WERI-Rb-1 (cell line): Measurements from ENCODE around the gene ABHD6.

ENCODE experiments used
- DNase-seq: peaks from one replicate; pipeline ENCODE4 v3.0.0-alpha.2; 2020
- H3K27ac ChIP-seq: fragments of 250-450 bp; sonication (Bioruptor Pico); 2 replicates; pipeline ENCODE4 v1.5.1; 2020; ENCODE audit warnings: mild to moderate bottlenecking, moderate library complexity
- H3K27me3 ChIP-seq: fragments of 250-450 bp; sonication (Bioruptor Pico); 2 replicates; pipeline ENCODE4 v1.5.1; 2021; ENCODE audit warnings: mild to moderate bottlenecking, low read depth, moderate library complexity; ENCODE audit not compliant: insufficient read depth, severe bottlenecking
- H3K36me3 ChIP-seq: fragments of 250-450 bp; sonication (Bioruptor Pico); 2 replicates; pipeline ENCODE4 v1.5.1; 2020; ENCODE audit warnings: mild to moderate bottlenecking, moderate library complexity
- H3K4me3 ChIP-seq: 2 replicates; pipeline ENCODE4 v1.5.1; 2011; ENCODE audit warnings: low read depth, mild to moderate bottlenecking, control low read depth, low read length
- H3K9me3 ChIP-seq: fragments of 250-450 bp; sonication (Bioruptor Pico); 2 replicates; pipeline ENCODE4 v1.5.1; 2021; ENCODE audit warnings: mild to moderate bottlenecking, moderate library complexity; ENCODE audit not compliant: severe bottlenecking
- CTCF ChIP-seq: IDR thresholded peaks from 2 replicates; pipeline ENCODE4 v1.5.1; 2011; ENCODE audit warnings: low read depth, mild to moderate bottlenecking, control low read depth, inconsistent platforms, low read length

The ABHD6 gene

DNA sequence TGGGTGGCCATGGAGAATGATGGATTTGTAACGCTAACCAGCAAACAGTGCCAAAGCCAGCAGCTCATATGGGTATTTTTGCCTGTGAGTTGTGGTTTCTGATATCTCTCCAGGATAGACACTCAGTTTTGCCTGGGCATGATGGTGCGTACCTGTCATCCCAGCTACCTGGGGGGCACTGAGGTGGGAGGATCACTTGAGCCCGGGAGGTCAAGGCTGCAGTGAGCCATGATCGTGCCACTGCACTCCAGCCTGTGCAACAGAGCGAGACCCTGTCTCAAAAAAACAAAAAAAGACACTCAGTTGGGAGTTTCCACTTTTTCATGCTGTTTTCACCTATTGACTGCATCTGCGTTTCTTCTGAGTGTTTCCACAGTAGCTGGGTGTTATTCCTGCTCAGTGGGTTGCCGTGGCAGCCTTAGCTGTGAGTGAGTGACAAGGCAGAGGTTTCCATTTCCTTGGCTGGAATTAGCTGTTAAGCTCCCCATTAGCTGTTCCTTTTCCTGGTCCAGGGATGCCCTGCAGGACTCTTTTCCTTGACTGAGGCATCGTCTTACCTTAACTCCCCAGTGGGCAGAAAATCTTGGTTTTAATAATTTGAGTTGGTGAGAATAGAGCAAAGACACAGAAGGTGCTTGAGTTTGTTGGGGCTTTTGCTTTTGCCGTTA is 54.2 kb downstream of the ABHD6 start:
- Histone ChIP-seq H3K4me3 (no peak overlapping the region), H3K36me3 (no peaks in the 10 kb centered on the region; the same call in 1 of the 2 replicates), H3K27me3 (no peaks in the 10 kb centered on the region), H3K27ac (no peak overlapping the region), H3K9me3 (no peaks in the 10 kb centered on the region)
- TF ChIP-seq CTCF: no peak
- no peak for DNase-seq

DNA sequence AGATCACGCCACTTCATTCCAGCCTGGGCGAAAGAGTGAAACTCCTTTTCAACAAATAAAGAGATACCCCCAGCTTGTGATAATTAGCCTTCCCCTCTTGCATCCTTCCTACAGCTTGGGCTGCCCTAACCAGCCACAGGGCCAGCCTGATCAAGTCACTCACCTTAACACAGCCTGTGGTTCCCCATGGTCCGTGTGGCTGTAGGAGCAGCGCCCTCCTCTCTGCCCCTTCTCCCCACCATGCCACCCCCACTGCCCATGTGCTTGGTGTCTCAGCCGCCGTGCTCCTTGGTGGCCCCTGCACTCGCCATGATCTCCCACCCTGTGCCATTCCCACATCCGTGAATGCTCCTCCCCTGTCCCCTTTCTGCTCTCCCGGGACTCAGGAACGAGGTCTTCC is 55.3 kb downstream of the ABHD6 start:
- no peak for TF ChIP-seq CTCF
- H3K27ac ChIP-seq: no peak overlapping the region
- H3K36me3 ChIP-seq: no peaks in the 10 kb centered on the region; the same call in 1 of the 2 replicates
- H3K9me3 ChIP-seq: no peaks in the 10 kb centered on the region
- no peak overlapping the region for H3K4me3 ChIP-seq
- no peaks in the 10 kb centered on the region for H3K27me3 ChIP-seq
- DNase-seq: no peak

DNA sequence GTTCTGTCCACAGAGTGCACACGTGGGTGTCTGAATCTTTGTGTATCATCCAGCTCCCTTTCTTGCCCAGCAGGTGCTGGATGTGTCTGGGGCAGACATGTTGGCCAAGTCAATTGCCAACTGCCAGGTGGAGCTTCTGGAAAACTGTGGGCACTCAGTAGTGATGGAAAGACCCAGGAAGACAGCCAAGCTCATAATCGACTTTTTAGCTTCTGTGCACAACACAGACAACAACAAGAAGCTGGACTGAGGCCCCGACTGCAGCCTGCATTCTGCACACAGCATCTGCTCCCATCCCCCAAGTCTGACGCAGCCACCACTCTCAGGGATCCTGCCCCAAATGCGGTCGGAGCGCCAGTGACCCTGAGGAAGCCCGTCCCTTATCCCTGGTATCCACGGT is 55.9 kb downstream of the ABHD6 start:
- no peak for TF ChIP-seq CTCF
- Histone ChIP-seq H3K27ac (no peak overlapping the region), H3K27me3 (no peaks in the 10 kb centered on the region), H3K4me3 (no peak overlapping the region), H3K9me3 (no peaks in the 10 kb centered on the region), H3K36me3 (no peaks in the 10 kb centered on the region; the same call in 1 of the 2 replicates)
- no peak for DNase-seq

DNA sequence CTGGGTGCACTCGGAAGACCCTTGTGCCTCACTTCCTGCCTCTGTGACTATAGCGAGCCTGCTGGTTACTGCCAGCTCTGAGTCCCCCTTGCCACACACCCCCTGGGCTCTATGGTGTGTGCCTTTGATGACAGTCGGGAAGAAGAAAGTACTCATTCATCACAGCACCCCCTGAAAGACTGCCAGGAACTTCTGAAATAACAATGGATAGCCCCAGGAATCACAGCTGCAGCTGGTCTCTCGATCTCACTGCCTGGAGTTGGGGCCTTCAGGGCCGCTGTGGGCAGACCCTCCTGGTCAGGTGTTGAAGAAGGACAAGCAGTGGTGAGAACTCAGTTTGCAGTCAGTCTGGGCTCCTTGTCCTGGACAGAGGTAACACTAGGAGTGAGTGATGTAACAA is 58.7 kb downstream of the ABHD6 start:
- no peak for DNase-seq

DNA sequence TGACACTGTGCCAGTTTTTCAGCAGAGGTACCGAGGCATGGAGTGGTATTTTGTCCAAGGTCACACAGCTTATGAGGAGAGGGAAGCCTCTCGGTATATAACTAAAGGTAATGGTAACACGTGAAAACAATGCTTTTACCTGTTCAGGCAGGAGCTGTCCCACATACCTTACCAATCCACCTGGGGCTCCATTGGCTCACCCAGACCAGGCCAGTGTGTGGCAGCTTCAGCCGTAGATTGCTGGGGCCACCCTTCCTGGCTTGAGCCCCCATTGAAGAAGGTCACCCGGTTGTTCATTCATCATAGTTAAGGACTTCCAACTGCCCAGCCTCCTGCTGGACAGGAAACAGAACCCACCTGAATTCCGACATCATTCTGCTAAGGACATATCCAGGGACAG is 59.3 kb downstream of the ABHD6 start:
- DNase-seq: no peak
- H3K4me3 ChIP-seq: no peak overlapping the region
- no peak overlapping the region for H3K27ac ChIP-seq
- no peaks in the 10 kb centered on the region for H3K27me3 ChIP-seq
- H3K36me3 ChIP-seq: no peaks in the 10 kb centered on the region
- H3K9me3 ChIP-seq: no peaks in the 10 kb centered on the region
- TF ChIP-seq CTCF: no peak

More for the DNA sequence above, 58.7 kb downstream of the ABHD6 start:
- no peak for TF ChIP-seq CTCF
- no peak overlapping the region for H3K4me3 ChIP-seq
- H3K36me3 ChIP-seq: no peaks in the 10 kb centered on the region
- H3K27ac ChIP-seq: no peak overlapping the region
- no peaks in the 10 kb centered on the region for H3K27me3 ChIP-seq
- no peaks in the 10 kb centered on the region for H3K9me3 ChIP-seq

DNA sequence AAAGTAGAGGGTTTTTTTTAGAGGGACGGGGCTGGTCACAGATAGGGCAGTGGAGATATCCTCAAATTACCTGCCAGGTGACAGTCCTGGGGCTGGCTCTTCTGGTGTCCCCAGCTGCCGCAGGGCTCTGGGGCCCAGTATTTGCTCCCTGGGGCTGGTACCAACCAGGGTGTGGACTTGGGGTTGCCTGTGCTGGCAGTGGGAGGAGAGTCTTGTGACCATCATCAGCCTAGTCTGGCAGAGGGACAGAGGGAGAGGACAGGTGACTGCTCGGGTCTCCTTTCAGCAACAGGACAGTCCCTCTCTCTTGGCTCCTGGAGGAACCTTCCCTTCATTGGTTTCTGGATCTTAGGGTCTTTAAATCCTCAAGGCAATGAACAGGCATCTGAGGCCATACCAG is 60.6 kb downstream of the ABHD6 start:
- Histone ChIP-seq H3K27ac (no peak overlapping the region), H3K36me3 (no peaks in the 10 kb centered on the region), H3K4me3 (no peak overlapping the region), H3K9me3 (no peaks in the 10 kb centered on the region), H3K27me3 (no peaks in the 10 kb centered on the region)
- DNase-seq: no peak
- TF ChIP-seq CTCF: no peak
